DOHH2 (cell line): ENCODE data around the gene MYBL2.

Experiments used
- H3F3A ChIP-seq: fragments of 200-600 bp; sonication (generic), shearing (Covaris generic); 2 replicates; pipeline ENCODE4 v1.6.0; 2016; ENCODE audit warnings: antibody characterized with exemption, mild to moderate bottlenecking; ENCODE audit not compliant: control insufficient read depth, insufficient read depth
- H3K27ac ChIP-seq: fragments of 200-600 bp; sonication (generic); 2 replicates; pipeline ENCODE4 v1.5.1; 2014; ENCODE audit warnings: low read depth, mild to moderate bottlenecking, low read length, moderate library complexity
- H3K27me3 ChIP-seq: fragments of 200-600 bp; sonication (generic); 2 replicates; pipeline ENCODE4 v1.6.1; 2014; ENCODE audit warnings: mild to moderate bottlenecking, low read length, mixed read lengths; ENCODE audit not compliant: control insufficient read depth
- H3K36me3 ChIP-seq: fragments of 200-600 bp; sonication (generic); 2 replicates; pipeline ENCODE4 v1.6.1; 2014; ENCODE audit warnings: mild to moderate bottlenecking, low read length, moderate library complexity, mixed read lengths; ENCODE audit not compliant: control insufficient read depth
- H3K4me1 ChIP-seq: fragments of 200-600 bp; sonication (generic); 2 replicates; pipeline ENCODE4 v1.6.1; 2014; ENCODE audit warnings: mild to moderate bottlenecking, low read length, mixed read lengths; ENCODE audit not compliant: control insufficient read depth
- H3K4me2 ChIP-seq: fragments of 200-600 bp; sonication (generic); 2 replicates; pipeline ENCODE4 v1.6.0; 2014; ENCODE audit warnings: mild to moderate bottlenecking, low read length, moderate library complexity
- H3K4me3 ChIP-seq: fragments of 200-600 bp; sonication (generic); 2 replicates; pipeline ENCODE4 v1.5.1; 2014; ENCODE audit warnings: mild to moderate bottlenecking, low read length, mixed read lengths
- H3K79me2 ChIP-seq: fragments of 200-600 bp; sonication (generic); 2 replicates; pipeline ENCODE4 v1.6.1; 2014; ENCODE audit warnings: mild to moderate bottlenecking, low read length, mixed read lengths; ENCODE audit not compliant: control insufficient read depth
- H3K9me2 ChIP-seq: fragments of 200-600 bp; sonication (generic); replicated peaks from 2 replicates; pipeline ENCODE4 v1.6.1; 2014; ENCODE audit warnings: mild to moderate bottlenecking, low read length, mixed read lengths; ENCODE audit not compliant: control insufficient read depth
- H3K9me3 ChIP-seq: fragments of 200-600 bp; sonication (generic); 2 replicates; pipeline ENCODE4 v1.6.1; 2014; ENCODE audit warnings: antibody characterized with exemption, low read length, mixed read lengths; ENCODE audit not compliant: control insufficient read depth, insufficient read depth
- H4K20me1 ChIP-seq: fragments of 200-600 bp; sonication (generic); 2 replicates; pipeline ENCODE4 v1.6.0; 2014; ENCODE audit warnings: low read depth, mild to moderate bottlenecking, antibody characterized with exemption, low read length, moderate library complexity; ENCODE audit not compliant: control insufficient read depth, insufficient read depth
- EZH2phosphoT487 ChIP-seq: fragments of 200-600 bp; sonication (generic); IDR thresholded peaks from 2 replicates; pipeline ENCODE4 v1.6.1; 2017; ENCODE audit warnings: borderline replicate concordance, mild to moderate bottlenecking, antibody characterized with exemption, low read length, moderate library complexity, mixed read lengths
- TF ChIP-seq, protein P1 (sequence below): fragments of 200-600 bp; sonication (generic); IDR thresholded peaks from one replicate; pipeline ENCODE4 v1.5.1; 2014; ENCODE audit warnings: antibody characterized with exemption, mild to moderate bottlenecking, low read depth, low read length; ENCODE audit not compliant: poor library complexity, severe bottlenecking

Gene MYBL2

DNA sequence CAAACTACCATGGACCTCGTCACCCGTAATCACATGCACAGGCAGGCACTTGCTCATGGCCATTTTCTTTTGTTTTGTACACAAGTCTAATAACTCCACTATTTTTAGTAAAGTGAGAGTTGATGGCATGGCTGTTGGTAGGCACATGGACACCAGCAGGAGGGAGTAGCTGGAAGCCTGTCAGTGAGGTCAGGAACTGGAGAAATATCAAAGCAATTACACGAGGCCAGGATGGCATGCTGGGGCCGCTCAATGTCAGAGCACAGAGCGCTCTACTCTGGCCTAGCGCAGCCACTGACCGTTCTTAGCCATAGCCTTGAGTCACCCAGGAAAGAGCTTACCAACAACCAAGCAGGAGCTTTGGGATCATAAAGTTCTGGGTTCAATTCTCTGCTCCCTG lies 96.0 kb downstream of the MYBL2 start:
- no peak overlapping the region for H3K27ac ChIP-seq
- H3K4me2 ChIP-seq = no peak overlapping the region
- H3F3A ChIP-seq = no peaks in the 10 kb centered on the region
- no peaks in the 10 kb centered on the region; the same call in 1 of the 2 replicates for H4K20me1 ChIP-seq
- TF ChIP-seq, protein P1, sequence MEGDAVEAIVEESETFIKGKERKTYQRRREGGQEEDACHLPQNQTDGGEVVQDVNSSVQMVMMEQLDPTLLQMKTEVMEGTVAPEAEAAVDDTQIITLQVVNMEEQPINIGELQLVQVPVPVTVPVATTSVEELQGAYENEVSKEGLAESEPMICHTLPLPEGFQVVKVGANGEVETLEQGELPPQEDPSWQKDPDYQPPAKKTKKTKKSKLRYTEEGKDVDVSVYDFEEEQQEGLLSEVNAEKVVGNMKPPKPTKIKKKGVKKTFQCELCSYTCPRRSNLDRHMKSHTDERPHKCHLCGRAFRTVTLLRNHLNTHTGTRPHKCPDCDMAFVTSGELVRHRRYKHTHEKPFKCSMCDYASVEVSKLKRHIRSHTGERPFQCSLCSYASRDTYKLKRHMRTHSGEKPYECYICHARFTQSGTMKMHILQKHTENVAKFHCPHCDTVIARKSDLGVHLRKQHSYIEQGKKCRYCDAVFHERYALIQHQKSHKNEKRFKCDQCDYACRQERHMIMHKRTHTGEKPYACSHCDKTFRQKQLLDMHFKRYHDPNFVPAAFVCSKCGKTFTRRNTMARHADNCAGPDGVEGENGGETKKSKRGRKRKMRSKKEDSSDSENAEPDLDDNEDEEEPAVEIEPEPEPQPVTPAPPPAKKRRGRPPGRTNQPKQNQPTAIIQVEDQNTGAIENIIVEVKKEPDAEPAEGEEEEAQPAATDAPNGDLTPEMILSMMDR = no peak
- no peak for TF ChIP-seq EZH2phosphoT487
- peaks cover 2% of the 10 kb centered on the region for H3K27me3 ChIP-seq
- H3K9me3 ChIP-seq = no peaks in the 10 kb centered on the region
- no peaks in the 10 kb centered on the region for H3K9me2 ChIP-seq
- H3K79me2 ChIP-seq = no peaks in the 10 kb centered on the region
- no peak overlapping the region for H3K4me3 ChIP-seq
- no peaks in the 10 kb centered on the region for H3K36me3 ChIP-seq
- no peaks in the 10 kb centered on the region for H3K4me1 ChIP-seq

DNA sequence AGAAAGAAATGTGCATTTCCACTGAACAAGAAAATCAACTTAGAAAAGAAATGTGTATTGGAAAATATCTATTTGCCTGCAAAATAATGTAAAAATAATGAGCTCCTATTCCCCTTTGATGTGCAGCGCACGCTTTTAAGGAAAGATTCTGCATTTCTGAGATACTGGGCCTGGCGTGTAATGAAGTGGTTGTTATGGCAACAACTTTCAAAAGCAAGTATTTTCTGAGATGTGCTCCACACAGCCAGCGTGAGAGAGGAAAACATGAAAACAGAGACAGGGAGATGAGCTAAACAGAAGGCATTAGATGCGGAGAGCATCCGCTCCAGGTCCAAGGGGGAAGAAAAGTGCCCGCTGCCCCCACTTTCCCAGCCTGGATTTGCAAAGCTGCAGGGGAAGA lies 99.0 kb downstream of the MYBL2 start:
- H3K79me2 ChIP-seq = no peaks in the 10 kb centered on the region
- H3K9me3 ChIP-seq = no peaks in the 10 kb centered on the region
- no peaks in the 10 kb centered on the region for H3K4me1 ChIP-seq
- H3K9me2 ChIP-seq = no peaks in the 10 kb centered on the region
- peaks cover 5% of the 10 kb centered on the region for H3K27me3 ChIP-seq
- H4K20me1 ChIP-seq = no peaks in the 10 kb centered on the region; the same call in 1 of the 2 replicates
- no peaks in the 10 kb centered on the region for H3K36me3 ChIP-seq
- no peaks in the 10 kb centered on the region for H3F3A ChIP-seq
- H3K4me2 ChIP-seq = no peak overlapping the region
- H3K27ac ChIP-seq = no peak overlapping the region
- no peak overlapping the region for H3K4me3 ChIP-seq
- TF ChIP-seq, protein P1 = no peak
- TF ChIP-seq EZH2phosphoT487 = no peak
